HG03378 (cell line): ENCODE data around the gene PTPRN2.

Source experiments
- ATAC-seq: cut with Tn5 transposase; IDR thresholded peaks from one replicate; pipeline ENCODE4 v1.9.1; 2021; ENCODE audit warnings: mild to moderate bottlenecking, moderate library complexity; ENCODE audit not compliant: unreplicated experiment

Gene PTPRN2

DNA sequence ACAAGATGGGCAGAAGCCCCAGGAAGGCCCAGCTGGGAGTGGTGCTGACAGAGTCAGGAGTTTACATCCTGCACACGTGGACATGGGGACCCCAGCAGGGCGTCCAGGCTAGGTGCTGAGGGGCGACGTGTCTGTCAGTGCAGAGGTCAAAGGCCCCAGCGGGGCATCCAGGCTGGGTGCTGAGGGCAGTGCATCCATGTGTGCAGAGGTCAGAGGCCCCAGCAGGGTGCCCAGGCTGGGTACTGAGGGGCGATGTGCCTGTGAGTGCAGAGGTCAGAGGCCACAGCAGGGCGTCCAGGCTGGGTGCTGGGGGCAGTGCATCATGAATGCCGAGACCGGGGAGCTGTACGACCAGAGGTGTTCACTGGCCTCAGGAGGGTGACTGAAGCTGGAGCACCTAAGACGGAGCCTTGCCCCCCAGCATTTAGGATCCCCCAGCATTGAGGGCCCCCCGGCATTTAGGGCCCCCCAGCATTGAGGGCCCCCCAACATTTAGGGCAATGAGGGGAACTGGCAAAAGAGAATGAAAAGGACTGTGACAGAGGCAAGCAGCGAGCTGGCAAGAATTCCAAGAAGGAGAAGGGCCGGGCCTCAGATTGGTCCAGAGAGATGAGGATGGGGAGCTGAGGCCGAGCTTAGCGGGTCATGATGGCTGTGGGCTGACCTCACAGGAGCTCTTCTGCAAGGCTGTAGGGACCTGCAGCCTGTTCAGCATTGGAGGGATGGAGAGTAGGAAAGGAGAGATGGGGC, 474.9 kb downstream of the PTPRN2 start:
- no peak for ATAC-seq

- ATAC-seq = no peak
These were observed 475.6 kb downstream of the PTPRN2 start for GRCh38 chr7:158111906-158112570.

- ATAC-seq = no peak
These were observed 476.4 kb downstream of the PTPRN2 start for GRCh38 chr7:158111049-158111751.

DNA sequence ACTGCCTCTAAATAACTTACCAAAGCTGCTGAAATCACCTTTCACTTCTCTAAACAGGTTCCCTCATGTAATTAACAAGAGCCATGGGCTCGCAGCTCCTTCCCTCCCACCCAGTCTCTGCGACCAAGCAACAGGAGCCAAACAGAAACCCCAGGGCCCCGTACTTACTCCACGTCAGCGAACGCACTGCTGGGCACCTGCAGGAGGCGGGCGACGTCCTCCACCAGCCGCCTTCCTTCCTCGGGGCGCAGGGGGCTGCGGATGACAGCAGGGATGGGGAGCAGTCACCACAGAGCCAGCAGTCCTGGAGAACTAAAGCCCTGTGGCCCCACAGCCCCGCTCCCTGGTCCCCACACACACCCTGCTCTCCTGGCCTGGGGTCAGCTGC, 477.0 kb downstream of the PTPRN2 start:
- no peak for ATAC-seq

DNA sequence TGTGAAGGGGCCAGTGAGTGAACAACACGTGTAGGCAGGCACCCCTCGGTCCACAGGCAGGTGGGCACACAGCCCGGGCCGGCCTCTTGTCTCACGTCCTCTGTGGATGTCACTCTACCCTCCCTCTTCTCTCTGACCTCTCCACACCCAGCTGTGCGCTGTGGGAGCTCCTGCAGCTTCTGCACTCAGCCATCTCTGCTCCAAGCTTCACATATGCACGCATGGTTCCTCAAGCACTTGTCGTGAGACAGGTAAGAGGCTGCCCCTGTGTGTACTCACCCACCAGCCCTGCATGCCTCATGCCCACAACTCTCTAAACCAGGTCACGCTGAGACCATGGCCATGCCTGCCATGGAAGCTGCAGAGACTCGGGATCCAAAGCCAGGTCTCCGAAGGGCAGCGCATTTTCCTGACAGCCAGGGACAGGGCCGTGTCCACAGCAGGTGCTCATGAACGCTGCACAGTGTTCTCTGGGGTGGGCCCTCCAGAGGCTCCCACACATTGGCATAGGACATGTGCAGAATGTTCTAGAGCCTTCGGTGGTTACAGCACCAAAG, 477.5 kb downstream of the PTPRN2 start:
- ATAC-seq = no peak

DNA sequence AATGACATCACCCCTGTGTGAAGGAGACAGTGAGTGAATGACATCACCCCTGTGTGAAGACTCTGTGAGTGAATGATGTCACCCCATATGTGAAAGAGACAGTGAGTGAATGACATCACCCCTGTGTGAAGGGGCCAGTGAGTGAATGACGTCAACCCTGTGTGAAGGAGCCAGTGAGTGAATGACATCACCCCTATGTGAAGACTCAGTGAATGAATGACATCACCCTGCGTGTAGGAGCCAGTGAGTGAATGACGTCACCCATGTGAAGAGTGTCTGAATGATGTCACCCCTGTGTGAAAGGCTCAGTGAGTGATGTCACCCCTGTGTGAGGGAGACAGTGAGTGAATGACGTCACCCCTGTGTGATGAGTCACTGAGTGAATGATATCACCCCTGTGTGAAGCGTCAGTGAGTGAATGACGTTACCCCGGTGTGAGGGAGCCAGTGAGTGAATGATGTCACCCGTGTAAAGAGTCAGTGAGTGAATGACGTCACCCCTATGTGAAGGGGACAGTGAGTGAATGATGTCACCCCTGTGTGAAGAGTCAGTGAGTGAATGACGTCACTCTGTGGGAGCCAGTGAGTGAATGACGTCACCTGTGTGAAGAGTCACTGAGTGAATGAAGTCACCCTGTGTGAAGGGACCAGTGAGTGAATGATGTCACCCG, 478.1 kb downstream of the PTPRN2 start:
- no peak for ATAC-seq

GRCh38 chr7:158108646-158109293, 478.9 kb downstream of the PTPRN2 start:
- no peak for ATAC-seq

- no peak for ATAC-seq
These were observed 479.8 kb downstream of the PTPRN2 start for GRCh38 chr7:158107806-158108205.

- ATAC-seq = no peak
These were observed 481.4 kb downstream of the PTPRN2 start for GRCh38 chr7:158106272-158106671.

- no peak for ATAC-seq
These were observed 484.2 kb downstream of the PTPRN2 start for GRCh38 chr7:158103378-158103777.

GRCh38 chr7:158102897-158103296, 484.7 kb downstream of the PTPRN2 start:
- no peak for ATAC-seq

DNA sequence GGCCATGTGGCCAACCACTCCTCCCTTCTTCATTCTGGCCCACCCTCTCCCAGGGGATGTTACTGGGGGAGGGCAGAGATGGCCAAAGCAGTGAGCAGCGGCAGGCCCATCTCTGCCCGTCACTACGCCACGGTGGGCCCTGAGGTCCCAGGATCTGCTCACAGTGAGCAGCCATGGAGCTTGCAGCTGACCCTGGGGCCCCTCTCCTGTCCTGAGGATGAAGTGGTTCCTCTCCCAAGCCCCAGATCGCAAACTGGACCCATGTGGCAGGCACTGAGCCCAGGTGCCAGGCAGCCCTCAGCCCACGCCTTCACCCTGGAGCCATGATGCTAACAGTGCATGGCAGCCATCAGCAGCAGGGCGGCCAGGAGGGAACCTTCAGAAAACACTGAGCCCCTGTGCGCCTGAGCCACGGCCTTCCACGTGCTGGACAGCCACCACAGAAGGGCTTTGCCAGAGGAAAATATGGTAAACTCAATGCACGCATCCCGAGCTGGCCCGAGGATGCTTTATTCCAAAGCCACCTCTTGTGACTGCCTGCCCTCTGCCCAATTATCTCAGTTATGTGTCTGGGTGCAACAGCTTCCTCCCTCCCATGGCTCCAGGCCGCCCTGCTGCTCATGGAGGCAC, 485.7 kb downstream of the PTPRN2 start:
- no peak for ATAC-seq

DNA sequence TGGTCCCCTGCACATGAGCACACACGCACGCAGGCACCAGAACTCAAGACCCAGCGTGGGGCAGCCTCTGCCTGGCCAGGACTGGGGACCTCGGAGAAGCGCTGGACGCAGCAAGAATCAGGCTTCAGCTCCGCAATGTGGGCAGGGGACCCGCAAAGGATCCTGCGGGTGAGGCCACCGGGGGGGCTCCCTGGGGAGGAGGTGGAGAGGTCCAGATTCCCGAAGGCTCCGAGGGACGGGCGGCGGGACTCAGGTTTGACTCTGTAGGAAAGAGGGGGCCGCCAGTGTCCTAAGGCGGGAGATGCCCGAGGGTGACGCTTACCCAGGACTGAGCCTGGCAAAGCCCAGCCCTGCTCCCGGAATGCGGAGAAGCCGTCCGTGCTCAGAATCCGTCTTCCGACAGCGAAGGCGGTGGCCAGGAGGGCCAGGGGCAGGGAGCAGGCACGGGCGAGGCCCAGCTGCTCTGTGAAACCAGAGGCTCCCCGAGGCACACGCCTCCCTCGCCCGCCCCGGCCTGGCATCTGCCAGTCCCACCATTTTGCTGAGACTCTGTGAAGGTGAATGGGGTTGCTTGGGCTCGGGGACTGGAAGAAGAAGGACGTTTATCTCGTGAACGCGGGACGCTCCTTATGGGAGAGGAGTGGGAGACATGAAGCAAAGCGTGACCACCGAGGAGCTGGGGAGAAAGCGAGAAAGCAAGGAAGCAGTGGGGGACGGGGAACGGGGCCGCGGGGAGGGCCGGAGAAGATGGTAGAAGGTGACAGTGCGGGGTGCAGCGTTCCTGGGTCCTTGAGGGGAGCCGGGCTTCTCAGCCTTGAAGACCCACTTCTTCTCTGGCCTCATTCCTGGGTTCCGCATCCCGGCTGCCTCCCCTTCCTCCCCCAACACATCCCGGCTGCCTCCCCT, 489.2 kb downstream of the PTPRN2 start:
- ATAC-seq = no peak

DNA sequence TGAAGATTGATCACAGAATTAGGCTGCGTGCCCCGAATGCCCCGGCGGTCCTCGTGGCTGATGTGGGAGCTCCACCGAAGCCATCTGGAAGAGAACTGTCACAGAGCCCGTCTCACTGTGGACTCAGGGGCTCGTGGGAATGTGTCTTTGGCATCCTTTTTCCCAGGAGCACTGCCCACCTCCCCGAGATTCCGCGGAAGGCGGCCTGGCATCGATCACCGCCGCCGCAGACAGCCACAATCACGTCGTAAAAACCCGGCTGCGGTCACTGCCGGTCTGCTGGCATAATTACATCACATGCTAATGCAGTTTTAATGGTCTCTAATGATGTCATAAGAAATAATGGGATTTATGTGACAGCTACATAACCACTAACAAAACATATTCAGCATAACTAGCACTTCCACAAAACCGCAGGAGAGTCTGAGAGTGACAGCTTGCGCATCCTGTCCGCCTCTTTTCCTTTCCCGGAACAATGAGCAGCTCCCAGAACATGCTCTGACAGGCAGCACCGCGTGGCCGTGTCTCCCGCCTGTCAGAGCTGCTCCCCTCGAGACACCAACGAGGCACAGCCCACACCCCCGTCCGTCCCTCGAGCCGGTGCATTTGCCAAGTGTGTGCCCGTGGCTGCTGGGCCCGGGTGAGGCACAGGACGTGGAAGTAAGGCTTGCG, 490.0 kb downstream of the PTPRN2 start:
- ATAC-seq = no peak

- ATAC-seq = no peak
These were observed 490.5 kb downstream of the PTPRN2 start for GRCh38 chr7:158097106-158097452.

DNA sequence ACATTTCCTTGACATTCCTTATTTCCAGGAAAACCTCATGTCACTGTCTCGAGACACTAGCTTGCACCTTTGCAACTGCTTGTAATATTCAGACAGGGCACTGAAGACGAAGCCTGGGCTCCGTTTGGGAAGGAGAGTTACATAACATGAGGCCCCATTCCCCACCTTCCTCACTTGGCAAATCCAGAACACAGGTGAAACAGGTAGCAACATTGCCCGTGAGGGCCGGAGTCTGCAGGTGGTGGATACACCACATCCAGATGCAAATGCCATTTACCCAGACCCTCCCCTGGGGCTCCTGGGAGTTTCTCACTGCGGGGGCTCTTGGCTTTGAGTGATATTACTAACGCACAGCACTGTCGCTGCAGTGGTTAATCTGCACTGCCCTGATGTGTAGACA, 491.0 kb downstream of the PTPRN2 start:
- ATAC-seq = no peak

DNA sequence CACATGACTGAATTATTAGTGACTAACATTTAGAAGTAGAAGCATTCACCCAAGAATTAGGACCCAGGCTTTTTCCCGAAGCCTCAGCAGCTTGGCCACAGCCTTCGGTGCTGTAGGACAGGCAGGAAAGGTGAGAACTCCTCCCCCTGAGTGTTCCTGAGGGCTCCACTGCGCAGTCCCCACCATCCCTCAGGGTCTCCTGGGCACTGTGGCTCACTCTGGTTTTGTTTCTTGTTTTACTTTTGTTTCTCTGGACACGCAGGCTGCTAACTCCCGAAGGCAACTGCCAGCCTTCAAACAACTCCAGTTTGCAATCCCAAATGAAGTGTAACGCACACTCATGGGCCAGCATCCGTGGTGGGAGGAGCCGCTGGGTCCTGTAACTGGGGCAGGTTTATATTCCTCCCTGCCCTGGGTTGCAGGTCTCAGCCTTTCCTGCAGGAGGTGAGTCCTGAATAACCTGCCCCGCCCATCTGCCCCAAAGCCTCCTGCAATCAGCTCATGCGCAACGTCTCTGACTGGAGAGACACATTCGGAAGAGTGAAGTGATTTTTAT, 492.9 kb downstream of the PTPRN2 start:
- no peak for ATAC-seq

- ATAC-seq = no peak
These were observed 493.6 kb downstream of the PTPRN2 start for GRCh38 chr7:158094046-158094445.
